ENCODE measurements around the gene CAMKK2.

Gene CAMKK2

GRCh38 chr12:121279507-121279915 lies 17.0 kb downstream of the CAMKK2 start:
- no peak overlapping the region for H3K9ac ChIP-seq (ENCODE audit: low read length)

GRCh38 chr12:121279071-121279375 lies 17.5 kb downstream of the CAMKK2 start:
- Histone ChIP-seq H3K4me1 (ENCODE audit: insufficient read depth, low read length, severe bottlenecking) (no peaks in the 10 kb centered on the region), H4K20me1 (ENCODE audit: insufficient read depth, low read length) (no peaks in the 10 kb centered on the region), H3F3A (ENCODE audit: insufficient read depth, low read length) (no peaks in the 10 kb centered on the region), H2AFZ (ENCODE audit: low read length) (no peak overlapping the region), H3K9me2 (ENCODE audit: low read depth, low read length) (no peaks in the 10 kb centered on the region), H3K27ac (ENCODE audit: low read depth, low read length, poor library complexity, severe bottlenecking) (no peak overlapping the region), H3K9ac (ENCODE audit: low read length) (no peak overlapping the region), H3K27me3 (ENCODE audit: insufficient read depth, low read length) (no peaks in the 10 kb centered on the region), H3K4me2 (ENCODE audit: low read length) (no peak overlapping the region), H3K36me3 (ENCODE audit: insufficient read depth, low read length) (peaks cover 9% of the 10 kb centered on the region), H3K4me3 (ENCODE audit: low read depth, low read length, poor library complexity, severe bottlenecking) (no peak overlapping the region), H3K79me2 (ENCODE audit: insufficient read depth, low read length) (no peaks in the 10 kb centered on the region), H3K9me3 (ENCODE audit: low read length) (no peaks in the 10 kb centered on the region)
- TF ChIP-seq CTCF (IDR thresholded peaks at IDR 0.05; ENCODE audit: low read length) (no peak), EZH2 (IDR thresholded peaks at IDR 0.05; ENCODE audit: borderline replicate concordance, low read length) (no peak)

More at GRCh38 chr12:121279507-121279915, 17.0 kb downstream of the CAMKK2 start:
- H4K20me1 ChIP-seq (ENCODE audit: insufficient read depth, low read length): no peaks in the 10 kb centered on the region
- H3K4me2 ChIP-seq (ENCODE audit: low read length): no peak overlapping the region
- H2AFZ ChIP-seq (ENCODE audit: low read length): no peak overlapping the region
- no peaks in the 10 kb centered on the region for H3F3A ChIP-seq (ENCODE audit: insufficient read depth, low read length)
- peaks cover 10% of the 10 kb centered on the region; the same call in 1 of the 2 replicates for H3K36me3 ChIP-seq (ENCODE audit: insufficient read depth, low read length)
- H3K9me3 ChIP-seq (ENCODE audit: low read length): no peaks in the 10 kb centered on the region
- H3K4me3 ChIP-seq (ENCODE audit: low read depth, low read length, poor library complexity, severe bottlenecking): no peak overlapping the region
- H3K79me2 ChIP-seq (ENCODE audit: insufficient read depth, low read length): no peaks in the 10 kb centered on the region
- no peaks in the 10 kb centered on the region for H3K4me1 ChIP-seq (ENCODE audit: insufficient read depth, low read length, severe bottlenecking)
- H3K27ac ChIP-seq (ENCODE audit: low read depth, low read length, poor library complexity, severe bottlenecking): no peak overlapping the region
- no peaks in the 10 kb centered on the region for H3K27me3 ChIP-seq (ENCODE audit: insufficient read depth, low read length)
- no peaks in the 10 kb centered on the region for H3K9me2 ChIP-seq (ENCODE audit: low read depth, low read length)
- TF ChIP-seq CTCF (IDR thresholded peaks at IDR 0.05; ENCODE audit: low read length): no peak
- no peak for TF ChIP-seq EZH2 (IDR thresholded peaks at IDR 0.05; ENCODE audit: borderline replicate concordance, low read length)

- H4K20me1 ChIP-seq (ENCODE audit: insufficient read depth, low read length): no peaks in the 10 kb centered on the region
- H3K9me3 ChIP-seq (ENCODE audit: low read length): no peaks in the 10 kb centered on the region
- no peak overlapping the region for H3K4me3 ChIP-seq (ENCODE audit: low read depth, low read length, poor library complexity, severe bottlenecking)
- no peaks in the 10 kb centered on the region for H3F3A ChIP-seq (ENCODE audit: insufficient read depth, low read length)
- H3K4me2 ChIP-seq (ENCODE audit: low read length): no peak overlapping the region
- H2AFZ ChIP-seq (ENCODE audit: low read length): no peak overlapping the region
- H3K27me3 ChIP-seq (ENCODE audit: insufficient read depth, low read length): no peaks in the 10 kb centered on the region
- no peaks in the 10 kb centered on the region for H3K4me1 ChIP-seq (ENCODE audit: insufficient read depth, low read length, severe bottlenecking)
- H3K9ac ChIP-seq (ENCODE audit: low read length): no peak overlapping the region
- no peaks in the 10 kb centered on the region for H3K79me2 ChIP-seq (ENCODE audit: insufficient read depth, low read length)
- no peaks in the 10 kb centered on the region for H3K9me2 ChIP-seq (ENCODE audit: low read depth, low read length)
- no peak overlapping the region for H3K27ac ChIP-seq (ENCODE audit: low read depth, low read length, poor library complexity, severe bottlenecking)
- TF ChIP-seq EZH2 (IDR thresholded peaks at IDR 0.05; ENCODE audit: borderline replicate concordance, low read length): no peak
- TF ChIP-seq CTCF (IDR thresholded peaks at IDR 0.05; ENCODE audit: low read length): no peak
- peaks cover 15% of the 10 kb centered on the region for H3K36me3 ChIP-seq (ENCODE audit: insufficient read depth, low read length)
These were observed 18.1 kb downstream of the CAMKK2 start for GRCh38 chr12:121278169-121279070.
